SH-SY5Y (cell line): Measurements from ENCODE around the gene ACAA2.

Source experiments
- GATA2 ChIP-seq: IDR thresholded peaks from 2 replicates; pipeline ENCODE4 v1.6.1; 2011; ENCODE audit warnings: mild to moderate bottlenecking, low read depth, low read length
- GATA3 ChIP-seq: IDR thresholded peaks from 2 replicates; pipeline ENCODE4 v1.6.1; 2011; ENCODE audit warnings: low read depth, mild to moderate bottlenecking, low read length, moderate library complexity

DNA sequence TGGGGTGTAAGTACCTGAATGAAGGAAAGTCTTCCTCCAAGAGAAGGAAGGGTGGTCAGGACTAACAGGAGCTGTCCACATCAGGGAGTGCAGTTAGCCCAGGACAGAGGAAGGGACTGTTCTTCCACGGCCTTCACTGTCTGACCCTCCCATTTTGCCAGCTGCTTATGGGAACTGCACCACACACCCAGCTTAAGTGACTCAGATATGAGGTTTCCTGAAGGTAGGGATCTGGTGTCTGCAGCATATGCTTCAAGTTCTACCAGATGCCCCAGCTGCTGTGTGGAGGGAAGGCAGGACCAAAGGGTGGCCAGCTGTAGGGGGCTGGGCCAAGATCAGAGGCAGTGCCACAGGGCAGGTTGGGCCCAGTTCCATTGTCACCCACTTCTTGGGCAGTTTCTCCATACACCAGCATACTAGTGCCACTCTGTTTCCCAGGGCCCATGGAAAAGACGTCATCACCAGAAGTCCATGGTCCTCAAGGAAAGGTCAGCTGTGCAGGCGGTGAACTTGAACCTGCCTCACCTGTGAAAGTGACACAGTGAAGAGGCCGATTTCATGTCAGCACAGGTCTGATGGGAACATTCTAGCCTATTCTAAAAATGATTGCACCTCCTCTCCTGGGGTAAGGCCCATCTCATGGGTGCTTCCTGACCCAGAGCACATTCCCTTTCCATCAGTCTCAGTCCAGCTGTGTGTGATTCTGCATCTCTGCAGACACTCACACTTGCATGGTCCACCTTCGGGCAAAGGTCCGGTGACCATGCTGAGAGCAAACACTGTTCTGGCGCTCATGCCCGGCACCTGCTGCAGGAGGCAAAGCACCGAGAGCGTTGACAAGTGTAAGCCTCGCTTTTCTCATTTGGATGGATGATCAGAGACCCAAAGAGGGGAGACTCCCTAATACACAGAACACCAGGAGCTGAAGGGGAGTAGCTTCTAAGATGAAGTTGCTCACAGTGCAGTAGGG, 68.0 kb downstream of the ACAA2 start:
- TF ChIP-seq GATA2 (no peak), GATA3 (no peak)
